HAP-1 (cell line): ENCODE data around the gene BLNK.

Experiments used
- DNase-seq, 2 experiments: peaks; one replicate each; pipeline ENCODE4 v3.0.0-alpha.2; 2016 to 2020; ENCODE audit warnings: low spot score in 2 of 2
- H3K27me3 ChIP-seq: fragments of 250-450 bp; sonication (Bioruptor Pico); 2 replicates; pipeline ENCODE4 v1.5.1; 2020; ENCODE audit warnings: low read depth, mild to moderate bottlenecking, moderate library complexity
- H3K36me3 ChIP-seq: fragments of 250-450 bp; sonication (Bioruptor Pico); replicated peaks from 2 replicates; pipeline ENCODE4 v1.5.1; 2020; ENCODE audit warnings: mild to moderate bottlenecking
- H3K4me1 ChIP-seq: fragments of 250-450 bp; sonication (Bioruptor Pico); 2 replicates; pipeline ENCODE4 v1.5.1; 2020; ENCODE audit warnings: mild to moderate bottlenecking
- H3K4me3 ChIP-seq: fragments of 250-450 bp; sonication (Bioruptor Pico); 2 replicates; pipeline ENCODE4 v1.5.1; 2020; ENCODE audit warnings: mild to moderate bottlenecking, moderate library complexity
- H3K9me3 ChIP-seq: fragments of 250-450 bp; sonication (Bioruptor Pico); 2 replicates; pipeline ENCODE4 v1.5.1; 2020; ENCODE audit warnings: mild to moderate bottlenecking, moderate library complexity
- in situ Hi-C: fragments of 300-500 bp; cut with MboI; formaldehyde crosslinking; loops from 3 replicates; pipeline ENCODE4 v1.14.3; 2020; ENCODE audit warnings: low sequenced_read_pairs, inconsistent platforms, mixed read lengths

BLNK gene

DNA sequence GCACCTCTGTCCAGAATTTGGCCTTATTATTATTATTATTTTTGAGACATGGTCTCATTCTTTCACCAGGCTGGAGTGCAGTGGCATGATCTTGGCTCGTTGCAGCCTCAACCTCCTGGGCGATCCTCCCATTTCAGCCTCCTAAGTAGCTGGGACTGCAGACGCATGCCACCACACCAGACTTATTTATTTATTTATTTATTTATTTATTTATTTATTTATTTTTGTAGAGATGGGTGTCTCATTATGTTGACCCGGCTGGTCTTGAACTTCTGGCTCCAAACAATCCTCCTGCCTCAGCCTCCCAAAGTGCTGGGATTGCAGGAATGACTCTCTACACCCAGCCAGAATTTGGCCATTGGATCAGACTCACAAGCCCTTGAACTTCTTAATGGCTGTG is 6.4 kb downstream of the BLNK start:
- DNase-seq: no peak
- Histone ChIP-seq H3K27me3 (no peaks in the 10 kb centered on the region), H3K9me3 (no peaks in the 10 kb centered on the region), H3K4me1 (no peaks in the 10 kb centered on the region), H3K36me3 (no peaks in the 10 kb centered on the region), H3K4me3 (no peak overlapping the region)
- in situ Hi-C loops: no loop called here

DNA sequence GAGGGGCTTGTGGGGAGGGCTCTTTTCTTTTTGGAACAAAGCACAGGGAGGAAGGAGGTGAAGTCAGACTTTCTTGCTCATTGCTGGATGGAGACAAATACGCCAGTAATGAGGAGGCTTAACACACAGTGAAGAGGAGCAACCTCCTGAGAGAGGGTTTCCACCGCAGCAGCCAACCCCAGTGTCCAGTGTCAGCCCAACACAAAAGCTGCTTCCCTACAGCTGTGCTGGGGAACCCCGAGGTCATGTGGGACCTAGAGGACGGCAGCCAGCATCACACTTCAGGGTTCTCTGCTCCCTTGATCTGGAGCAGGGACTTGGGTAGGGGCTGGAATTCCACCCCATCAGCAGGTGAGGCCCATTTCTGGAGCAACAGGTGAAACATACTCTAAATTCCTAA is 7.7 kb downstream of the BLNK start:
- Histone ChIP-seq H3K4me1 (no peaks in the 10 kb centered on the region), H3K9me3 (no peaks in the 10 kb centered on the region), H3K36me3 (no peaks in the 10 kb centered on the region), H3K4me3 (no peak overlapping the region), H3K27me3 (no peaks in the 10 kb centered on the region)
- in situ Hi-C loops: no loop called here
- no peak for DNase-seq

DNA sequence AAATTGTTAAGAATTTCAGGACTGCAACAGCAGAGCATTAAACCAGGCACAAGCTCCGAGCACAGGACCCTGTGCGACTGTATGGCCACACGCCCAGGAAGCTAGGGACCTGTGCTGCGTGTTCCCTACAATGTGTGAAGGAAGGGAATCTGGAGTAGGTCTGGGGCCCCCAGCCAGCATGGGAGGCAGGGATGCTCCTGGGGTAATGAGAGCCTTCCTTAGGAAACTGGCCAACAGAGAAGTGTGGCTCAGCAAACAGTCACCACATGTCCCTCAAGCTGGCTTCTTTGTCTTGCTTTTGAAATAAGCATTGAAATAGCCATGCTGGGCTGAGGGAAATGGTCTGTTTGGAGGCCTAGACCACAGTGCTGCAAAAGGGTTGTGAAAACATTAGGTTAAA is 8.2 kb downstream of the BLNK start:
- no peak for DNase-seq
- H3K9me3 ChIP-seq: no peaks in the 10 kb centered on the region
- H3K36me3 ChIP-seq: no peaks in the 10 kb centered on the region
- no peaks in the 10 kb centered on the region for H3K4me1 ChIP-seq
- in situ Hi-C loops: no loop called here
- no peak overlapping the region for H3K4me3 ChIP-seq
- H3K27me3 ChIP-seq: no peaks in the 10 kb centered on the region

DNA sequence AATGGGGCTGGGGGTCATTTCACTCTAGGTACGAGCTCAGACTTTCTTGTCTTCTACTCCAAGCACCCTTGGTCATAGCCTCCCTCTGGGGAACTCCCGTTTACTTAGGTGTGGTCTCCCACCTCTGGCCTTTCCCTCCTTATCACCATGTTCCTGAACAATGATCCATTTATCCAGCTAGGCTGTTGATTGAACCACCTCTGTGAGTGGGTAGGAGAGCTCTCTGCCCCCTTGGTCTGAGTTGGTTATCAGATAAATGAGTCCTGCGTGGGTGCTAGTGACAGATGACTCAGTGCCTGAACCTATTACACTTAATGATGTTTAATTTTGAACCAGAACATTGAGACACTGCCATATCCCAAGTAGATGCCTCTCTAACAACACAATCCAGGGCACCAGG is 9.4 kb downstream of the BLNK start:
- no peaks in the 10 kb centered on the region for H3K36me3 ChIP-seq
- H3K4me3 ChIP-seq: no peak overlapping the region
- in situ Hi-C loops: no loop called here
- H3K4me1 ChIP-seq: no peaks in the 10 kb centered on the region
- H3K9me3 ChIP-seq: no peaks in the 10 kb centered on the region
- H3K27me3 ChIP-seq: no peaks in the 10 kb centered on the region
- DNase-seq: no peak

DNA sequence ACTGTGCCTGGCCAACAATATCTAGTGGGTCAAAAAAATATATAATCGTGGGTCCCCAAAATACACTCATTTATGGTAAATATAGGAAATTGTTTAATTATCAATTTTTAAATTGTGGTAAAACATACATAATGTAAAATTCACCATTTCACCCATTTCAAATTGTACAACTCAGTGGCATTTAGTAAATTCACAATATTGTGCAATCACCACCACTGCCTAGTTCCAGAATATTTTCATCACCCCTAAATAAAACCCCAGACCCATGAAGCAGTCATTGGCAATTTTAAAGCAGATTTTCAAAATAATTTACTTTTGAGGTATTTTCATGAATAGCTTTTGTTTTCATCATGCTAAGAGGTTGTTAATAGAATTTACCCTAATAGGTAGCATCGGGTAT is 10.2 kb downstream of the BLNK start:
- DNase-seq: no peak
- H3K27me3 ChIP-seq: no peaks in the 10 kb centered on the region
- in situ Hi-C loops: no loop called here
- H3K4me1 ChIP-seq: no peaks in the 10 kb centered on the region
- no peaks in the 10 kb centered on the region for H3K36me3 ChIP-seq
- no peak overlapping the region for H3K4me3 ChIP-seq
- H3K9me3 ChIP-seq: no peaks in the 10 kb centered on the region

DNA sequence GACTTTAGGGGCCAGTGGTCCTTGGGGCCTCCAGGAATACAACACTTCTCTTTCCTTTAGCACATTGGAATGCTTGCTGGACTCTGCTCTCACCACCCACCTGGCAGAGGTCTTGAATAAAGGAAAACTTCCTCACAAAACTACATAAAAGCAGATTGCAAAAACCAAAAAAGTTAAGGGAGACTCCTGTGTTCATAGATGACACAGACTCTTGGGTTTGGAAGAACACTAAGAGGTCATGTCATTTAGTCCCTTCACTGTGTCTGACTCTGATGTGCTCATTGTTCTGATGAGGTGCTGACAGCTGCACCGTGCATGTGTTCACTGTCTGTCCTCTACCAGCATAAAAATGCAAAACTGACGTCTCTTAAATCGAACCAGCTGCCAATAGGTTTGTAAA is 11.4 kb downstream of the BLNK start:
- no peak overlapping the region for H3K4me3 ChIP-seq
- H3K36me3 ChIP-seq: no peaks in the 10 kb centered on the region
- in situ Hi-C loops: no loop called here
- H3K27me3 ChIP-seq: no peaks in the 10 kb centered on the region
- DNase-seq: no peak
- H3K9me3 ChIP-seq: no peaks in the 10 kb centered on the region
- H3K4me1 ChIP-seq: no peaks in the 10 kb centered on the region

DNA sequence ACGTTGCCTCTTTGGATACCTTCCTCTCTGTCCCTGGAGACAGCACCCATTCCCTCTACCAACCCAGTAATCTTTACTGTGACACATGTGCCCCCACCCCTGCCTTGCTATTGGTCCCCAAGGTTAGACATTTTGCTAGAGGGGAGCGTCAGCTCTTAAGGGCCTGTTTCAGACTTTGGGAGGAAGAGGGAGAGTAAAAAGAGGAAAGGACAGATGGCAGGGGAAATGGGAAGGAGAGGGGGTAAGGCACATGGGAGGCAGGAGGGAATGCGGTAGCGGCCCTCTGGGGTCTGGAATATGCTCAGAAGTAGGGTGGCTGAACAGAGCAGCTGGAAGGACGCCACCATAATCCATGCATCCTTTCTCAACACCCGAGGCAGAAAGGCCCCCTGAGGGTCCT is 12.2 kb downstream of the BLNK start:
- in situ Hi-C loops: no loop called here
- Histone ChIP-seq H3K27me3 (no peaks in the 10 kb centered on the region), H3K4me1 (no peaks in the 10 kb centered on the region), H3K36me3 (no peaks in the 10 kb centered on the region), H3K9me3 (no peaks in the 10 kb centered on the region), H3K4me3 (no peak overlapping the region)
- no peak for DNase-seq

DNA sequence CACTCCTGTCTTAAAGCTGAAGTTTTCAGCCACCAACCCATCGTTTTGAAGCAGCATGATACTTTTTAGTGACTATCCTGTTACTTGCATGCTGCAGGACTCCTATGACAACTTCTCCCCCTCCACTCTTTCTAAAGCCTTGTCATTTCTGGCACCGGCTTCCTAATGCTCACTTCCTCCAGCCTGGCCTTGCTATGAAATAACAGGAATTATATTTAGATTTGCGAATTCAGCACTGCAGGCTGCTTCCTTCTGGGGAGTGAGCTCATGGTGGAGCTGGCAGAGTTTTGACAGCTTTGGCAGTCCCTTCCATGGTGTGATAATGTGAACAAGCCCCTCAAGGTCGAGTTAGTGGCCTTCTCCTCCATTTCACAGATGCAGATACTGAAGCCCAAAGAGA is 13.4 kb downstream of the BLNK start:
- Histone ChIP-seq H3K9me3 (no peaks in the 10 kb centered on the region), H3K4me1 (no peaks in the 10 kb centered on the region), H3K4me3 (no peak overlapping the region), H3K27me3 (no peaks in the 10 kb centered on the region), H3K36me3 (no peaks in the 10 kb centered on the region)
- no peak for DNase-seq
- in situ Hi-C loops: no loop called here

DNA sequence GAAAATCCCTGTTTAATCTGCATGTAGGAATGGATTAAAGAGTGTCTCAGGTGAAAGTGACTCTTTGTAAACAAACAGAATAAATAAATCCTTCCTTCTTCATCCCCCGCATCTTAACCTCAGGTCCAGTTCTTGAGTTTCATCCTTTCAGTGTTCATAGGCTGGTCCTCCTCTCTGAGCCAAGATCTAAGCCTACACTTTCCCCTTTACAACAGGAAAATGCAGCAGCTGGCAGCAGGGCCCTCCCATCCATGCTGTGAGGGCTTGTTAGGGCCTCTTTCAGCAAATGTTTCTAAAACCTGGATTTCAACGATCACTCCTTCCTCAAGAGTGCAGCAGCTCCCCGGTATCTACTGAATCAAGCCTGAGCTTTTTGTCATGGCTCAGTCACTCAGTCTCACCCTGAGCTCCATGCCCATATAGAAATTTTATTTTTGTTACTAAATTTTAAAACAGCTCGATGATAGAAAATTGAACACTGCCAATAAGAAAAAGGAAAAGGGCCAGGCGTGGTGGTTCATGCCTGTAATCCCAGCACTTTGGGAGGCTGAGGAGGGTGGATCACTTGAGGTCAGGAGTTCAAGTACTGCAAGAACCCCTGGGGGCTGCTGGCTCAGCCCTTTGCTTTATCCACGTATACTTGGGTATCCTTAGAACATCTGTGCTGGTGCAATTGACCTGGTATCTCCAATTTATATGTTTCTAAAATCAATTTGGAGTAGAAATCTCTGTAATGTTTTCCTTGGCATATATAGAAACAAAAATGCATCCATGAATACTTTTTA is 15.6 kb downstream of the BLNK start:
- Histone ChIP-seq H3K9me3 (no peaks in the 10 kb centered on the region), H3K4me1 (no peaks in the 10 kb centered on the region), H3K4me3 (no peak overlapping the region), H3K36me3 (no peaks in the 10 kb centered on the region), H3K27me3 (no peaks in the 10 kb centered on the region)
- no peak for DNase-seq
- in situ Hi-C loops: no loop called here

DNA sequence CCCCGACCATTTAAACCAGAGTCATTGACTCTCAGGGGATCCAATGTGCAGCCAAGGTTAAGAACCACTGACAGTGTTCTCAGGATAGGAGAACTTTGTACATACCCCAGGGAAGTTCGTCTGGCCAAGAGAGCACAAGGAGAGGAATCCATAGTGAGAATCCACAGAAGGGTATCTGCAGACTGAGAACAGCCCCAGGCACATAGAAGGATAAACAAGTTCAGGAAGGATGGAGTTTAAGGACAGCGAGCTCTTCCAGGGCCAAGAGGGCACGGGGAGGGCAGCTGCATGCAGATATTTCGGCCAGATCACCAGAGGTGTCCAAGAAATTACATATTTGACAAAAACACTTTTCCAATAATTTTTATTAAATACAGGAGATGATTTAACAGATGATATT is 16.4 kb downstream of the BLNK start:
- in situ Hi-C loops: no loop called here
- no peak overlapping the region for H3K4me3 ChIP-seq
- no peaks in the 10 kb centered on the region for H3K9me3 ChIP-seq
- no peaks in the 10 kb centered on the region for H3K36me3 ChIP-seq
- DNase-seq: no peak
- H3K27me3 ChIP-seq: no peaks in the 10 kb centered on the region
- H3K4me1 ChIP-seq: no peaks in the 10 kb centered on the region

DNA sequence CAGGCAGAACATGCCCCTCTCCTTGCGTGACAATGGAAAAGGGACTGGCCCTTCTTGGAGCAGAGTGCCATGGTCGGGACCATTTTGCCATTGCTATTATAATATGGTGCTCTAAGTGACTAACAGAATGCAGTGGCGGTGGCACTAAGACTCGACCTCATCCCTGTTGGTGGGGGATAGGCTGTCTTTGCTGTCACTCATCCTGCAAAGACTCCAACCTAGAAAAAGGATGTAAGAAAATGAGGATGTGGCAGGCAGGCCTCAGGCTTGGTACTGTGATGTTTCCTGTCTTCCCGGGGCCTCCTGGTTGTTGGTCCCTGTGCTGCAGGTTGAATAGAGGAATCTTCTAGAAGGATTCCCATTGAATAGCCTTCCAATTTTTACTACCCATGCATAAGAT is 18.6 kb downstream of the BLNK start:
- H3K9me3 ChIP-seq: no peaks in the 10 kb centered on the region
- DNase-seq: no peak
- no peaks in the 10 kb centered on the region for H3K36me3 ChIP-seq
- in situ Hi-C loops: no loop called here
- no peaks in the 10 kb centered on the region for H3K4me1 ChIP-seq
- no peak overlapping the region for H3K4me3 ChIP-seq
- no peaks in the 10 kb centered on the region for H3K27me3 ChIP-seq

DNA sequence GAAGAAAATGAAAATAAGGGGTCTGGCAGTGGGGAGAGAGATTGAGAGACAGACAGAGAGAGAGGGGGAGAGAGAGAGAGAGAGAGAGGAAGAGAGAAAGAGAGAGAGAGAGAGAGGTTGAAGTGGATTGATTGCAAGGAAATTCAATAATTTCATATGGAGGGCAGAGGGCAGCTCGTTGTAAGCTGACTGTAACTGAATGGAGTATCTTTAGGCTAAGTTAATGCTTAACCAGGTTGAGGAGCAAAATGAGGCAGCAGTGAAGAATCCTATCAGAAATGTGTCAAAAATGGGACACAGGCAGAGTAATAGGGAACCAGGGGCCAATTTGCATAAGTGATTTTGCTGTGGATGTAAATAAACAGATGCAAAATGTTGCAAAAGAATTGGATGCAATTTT is 21.0 kb downstream of the BLNK start:
- H3K27me3 ChIP-seq: no peaks in the 10 kb centered on the region
- no peak for DNase-seq
- H3K36me3 ChIP-seq: no peaks in the 10 kb centered on the region
- H3K4me1 ChIP-seq: no peaks in the 10 kb centered on the region
- no peak overlapping the region for H3K4me3 ChIP-seq
- H3K9me3 ChIP-seq: no peaks in the 10 kb centered on the region
- in situ Hi-C loops: no loop called here

DNA sequence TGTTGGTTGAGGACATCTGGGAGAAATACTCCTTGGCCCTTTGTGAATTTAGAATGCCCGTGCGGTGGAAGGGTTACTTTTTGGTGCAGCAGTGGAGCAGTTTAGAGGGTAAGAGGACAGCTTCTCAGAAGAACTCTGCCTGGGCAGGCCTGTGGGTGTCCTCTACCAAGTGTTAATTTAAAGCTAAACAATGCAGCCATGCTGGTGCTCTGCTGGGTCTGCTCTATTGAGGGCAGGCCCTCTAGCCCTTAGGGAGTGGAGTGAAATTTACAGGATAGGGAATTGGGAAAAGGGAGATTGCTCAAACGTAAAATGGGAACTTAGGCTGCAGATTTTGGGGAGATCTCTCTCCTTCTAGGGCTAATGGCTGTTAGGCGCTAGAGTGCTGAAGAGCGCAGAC is 22.1 kb downstream of the BLNK start:
- in situ Hi-C loops: no loop called here

DNA sequence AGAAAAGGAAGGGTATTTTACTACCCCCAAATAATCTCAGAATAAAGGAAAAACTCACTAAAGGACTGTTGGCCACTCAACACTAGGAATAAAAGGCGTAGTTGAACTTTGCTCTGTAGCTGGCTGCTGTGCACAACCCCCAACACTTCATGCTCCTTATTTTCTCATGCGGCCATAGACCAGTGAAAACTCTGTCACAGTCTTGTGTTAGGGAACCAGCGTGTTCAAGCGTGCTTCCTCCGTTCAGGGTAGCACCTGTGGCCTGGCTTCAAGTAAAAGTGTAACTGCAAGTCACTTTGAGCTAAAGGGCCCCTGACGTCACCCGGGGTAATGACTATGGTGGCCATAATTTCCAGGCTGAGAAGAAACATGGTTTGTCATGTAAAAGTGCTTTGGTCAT is 27.0 kb downstream of the BLNK start:
- H3K4me1 ChIP-seq: no peaks in the 10 kb centered on the region
- in situ Hi-C loops: no loop called here
- H3K27me3 ChIP-seq: no peaks in the 10 kb centered on the region
- no peak for DNase-seq
- H3K36me3 ChIP-seq: no peaks in the 10 kb centered on the region
- H3K9me3 ChIP-seq: no peaks in the 10 kb centered on the region
- H3K4me3 ChIP-seq: no peak overlapping the region

More for the DNA sequence above, 22.1 kb downstream of the BLNK start:
- Histone ChIP-seq H3K27me3 (no peaks in the 10 kb centered on the region), H3K4me3 (no peak overlapping the region), H3K9me3 (no peaks in the 10 kb centered on the region), H3K36me3 (no peaks in the 10 kb centered on the region), H3K4me1 (no peaks in the 10 kb centered on the region)
- no peak for DNase-seq

DNA sequence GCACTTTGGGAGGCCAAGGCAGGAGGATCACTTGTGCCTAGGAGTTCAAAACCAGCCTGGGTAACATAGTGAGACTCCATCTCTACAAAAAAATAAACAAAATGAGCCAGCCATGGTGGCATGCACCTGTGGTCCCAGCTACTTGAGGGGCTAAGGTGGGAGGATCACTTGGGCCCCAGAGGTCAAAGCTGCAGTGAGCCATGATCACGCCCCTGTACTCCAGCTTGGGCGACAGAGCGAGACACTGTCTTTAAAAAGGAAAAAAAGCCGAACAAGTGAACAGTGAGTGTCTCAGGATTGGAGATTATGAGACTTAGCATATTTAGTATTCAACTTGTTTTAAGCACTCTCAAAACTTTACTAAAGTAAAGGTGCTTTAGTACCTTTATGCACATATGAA is 28.1 kb downstream of the BLNK start:
- no peaks in the 10 kb centered on the region for H3K9me3 ChIP-seq
- no peak overlapping the region for H3K4me3 ChIP-seq
- DNase-seq: no peak
- H3K4me1 ChIP-seq: no peaks in the 10 kb centered on the region
- no peaks in the 10 kb centered on the region for H3K27me3 ChIP-seq
- no peaks in the 10 kb centered on the region for H3K36me3 ChIP-seq
- in situ Hi-C loops: no loop called here
